ENCODE data around the gene KCNJ6.

DNA sequence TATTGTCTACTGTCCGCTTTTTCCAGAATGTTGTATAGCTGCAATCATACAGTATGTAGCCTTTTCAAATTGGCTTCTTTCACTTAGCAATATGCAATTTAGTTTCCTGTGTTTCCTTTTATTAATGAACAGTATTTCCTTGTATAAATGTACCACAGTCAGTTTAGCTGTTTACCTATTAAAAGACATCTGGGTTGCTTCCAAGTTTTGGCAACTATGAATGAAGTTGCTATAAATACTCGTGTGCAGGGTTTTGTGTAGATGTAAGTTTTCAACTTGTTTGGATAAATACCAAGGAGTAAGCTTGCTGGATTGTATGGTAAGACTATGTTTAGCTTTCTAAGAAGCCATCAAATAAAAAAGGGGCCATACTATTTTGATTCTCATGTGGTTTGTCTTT lies 24.4 kb upstream of the KCNJ6 start:
- TF ChIP-seq, protein P1, sequence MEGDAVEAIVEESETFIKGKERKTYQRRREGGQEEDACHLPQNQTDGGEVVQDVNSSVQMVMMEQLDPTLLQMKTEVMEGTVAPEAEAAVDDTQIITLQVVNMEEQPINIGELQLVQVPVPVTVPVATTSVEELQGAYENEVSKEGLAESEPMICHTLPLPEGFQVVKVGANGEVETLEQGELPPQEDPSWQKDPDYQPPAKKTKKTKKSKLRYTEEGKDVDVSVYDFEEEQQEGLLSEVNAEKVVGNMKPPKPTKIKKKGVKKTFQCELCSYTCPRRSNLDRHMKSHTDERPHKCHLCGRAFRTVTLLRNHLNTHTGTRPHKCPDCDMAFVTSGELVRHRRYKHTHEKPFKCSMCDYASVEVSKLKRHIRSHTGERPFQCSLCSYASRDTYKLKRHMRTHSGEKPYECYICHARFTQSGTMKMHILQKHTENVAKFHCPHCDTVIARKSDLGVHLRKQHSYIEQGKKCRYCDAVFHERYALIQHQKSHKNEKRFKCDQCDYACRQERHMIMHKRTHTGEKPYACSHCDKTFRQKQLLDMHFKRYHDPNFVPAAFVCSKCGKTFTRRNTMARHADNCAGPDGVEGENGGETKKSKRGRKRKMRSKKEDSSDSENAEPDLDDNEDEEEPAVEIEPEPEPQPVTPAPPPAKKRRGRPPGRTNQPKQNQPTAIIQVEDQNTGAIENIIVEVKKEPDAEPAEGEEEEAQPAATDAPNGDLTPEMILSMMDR (IDR thresholded peaks at IDR 0.05) = no peak
- TF ChIP-seq EZH2phosphoT487 (IDR thresholded peaks at IDR 0.05) (no peak), EZH2 (IDR thresholded peaks at IDR 0.05) (no peak)
